Keratinocyte (primary cell): ENCODE measurements around the gene CLEC2D. TPM values are rescaled to one million over a fixed set of nuclear protein-coding genes. Genes with fewer than 3 reads are reported as not detected.

Source experiments
- DNase-seq: peaks from one replicate; pipeline ENCODE4 v3.0.0-alpha.2; 2011; ENCODE audit warnings: low read depth, missing footprints, low spot score
- FAIRE-seq: peaks from 2 replicates; lab custom pipeline; 2011; peaks lifted over from hg19 to GRCh38; lab: Jason Lieb, UNC
- H2AFZ ChIP-seq: 2 replicates; pipeline ENCODE4 v1.6.0; 2012; ENCODE audit warnings: low read length, control low read depth, inconsistent platforms; ENCODE audit not compliant: control insufficient read depth
- H3K27ac ChIP-seq: 2 replicates; pipeline ENCODE4 v1.5.1; 2011; ENCODE audit warnings: low read length; ENCODE audit not compliant: control insufficient read depth, insufficient read depth
- H3K27me3 ChIP-seq: 3 replicates; pipeline ENCODE4 v1.6.0; 2011; ENCODE audit warnings: low read length; ENCODE audit not compliant: control insufficient read depth, insufficient read depth; ENCODE audit errors: extremely low read depth
- H3K36me3 ChIP-seq, 2 experiments: 2 replicates in 1 of 2; 3 replicates in 1 of 2; pipeline ENCODE4 v1.5.1; 2011; ENCODE audit warnings: low read length in 2 of 2, mild to moderate bottlenecking in 1 of 2; ENCODE audit not compliant: control insufficient read depth in 2 of 2, insufficient read depth in 2 of 2; ENCODE audit errors: extremely low read depth in 1 of 2
- H3K4me1 ChIP-seq: 3 replicates; pipeline ENCODE4 v1.5.1; 2011; ENCODE audit warnings: low read length; ENCODE audit not compliant: control insufficient read depth, insufficient read depth; ENCODE audit errors: extremely low read depth
- H3K4me2 ChIP-seq: 3 replicates; pipeline ENCODE4 v1.6.0; 2011; ENCODE audit warnings: low read depth, low read length; ENCODE audit not compliant: control insufficient read depth, insufficient read depth; ENCODE audit errors: extremely low read depth
- H3K4me3 ChIP-seq, 3 experiments: fragments of 200-600 bp in 1 of 3; sonication (generic) in 1 of 3; 2 replicates in 2 of 3; 3 replicates in 1 of 3; pipeline ENCODE4 v1.5.1; 2011 to 2016; ENCODE audit warnings: low read length in 3 of 3, mild to moderate bottlenecking in 3 of 3, control low read depth in 2 of 3, inconsistent platforms in 1 of 3, low read depth in 1 of 3, mixed read lengths in 1 of 3, mixed run types in 1 of 3, moderate library complexity in 1 of 3; ENCODE audit not compliant: control insufficient read depth in 2 of 3, insufficient read depth in 2 of 3; ENCODE audit errors: extremely low read depth in 1 of 3
- H3K79me2 ChIP-seq: 2 replicates; pipeline ENCODE4 v1.6.0; 2012; ENCODE audit warnings: low read length; ENCODE audit not compliant: control insufficient read depth, insufficient read depth
- H3K9ac ChIP-seq: 3 replicates; pipeline ENCODE4 v1.6.0; 2011; ENCODE audit warnings: low read length; ENCODE audit not compliant: control insufficient read depth, insufficient read depth; ENCODE audit errors: extremely low read depth
- H3K9me1 ChIP-seq: 3 replicates; pipeline ENCODE4 v1.6.0; 2011; ENCODE audit warnings: low read length; ENCODE audit not compliant: control insufficient read depth, insufficient read depth; ENCODE audit errors: extremely low read depth
- H3K9me3 ChIP-seq: 2 replicates; pipeline ENCODE4 v1.5.1; 2012; ENCODE audit warnings: low read depth, low read length; ENCODE audit not compliant: control insufficient read depth
- H4K20me1 ChIP-seq: 3 replicates; pipeline ENCODE4 v1.6.0; 2011; ENCODE audit warnings: low read length; ENCODE audit not compliant: control insufficient read depth, insufficient read depth; ENCODE audit errors: extremely low read depth
- CTCF ChIP-seq, 3 experiments: IDR thresholded peaks in 1 of 3; conservative IDR thresholded peaks in 1 of 3; optimal IDR thresholded peaks in 1 of 3; 2 replicates in 2 of 3; 3 replicates in 1 of 3; pipeline versions ENCODE3 to v1.5.1; 2011; ENCODE audit warnings: low read length in 3 of 3, mild to moderate bottlenecking in 3 of 3, moderate library complexity in 2 of 3, control low read depth in 1 of 3, inconsistent platforms in 1 of 3; ENCODE audit not compliant: insufficient read depth in 2 of 3; ENCODE audit errors: extremely low read depth in 1 of 3
- EZH2 ChIP-seq: IDR thresholded peaks from one replicate; pipeline ENCODE4 v1.6.1; 2012; ENCODE audit warnings: inconsistent platforms, mild to moderate bottlenecking, low read length, moderate library complexity
- dilution Hi-C: fragments of 300-500 bp; cut with MboI; formaldehyde crosslinking; loops from one replicate; pipeline ENCODE4 v1.7.0; 2020; ENCODE audit warnings: low sequenced_read_pairs; ENCODE audit not compliant: extremely low pct_ligation_motif_present
- polyA plus RNA-seq, 5 experiments: library from polyadenylated mRNA; depleted of rRNA in 3 of 5; stranded (reverse) in 3 of 5; stranded (forward) in 1 of 5; unstranded in 1 of 5; fragments of >200 nt; gene quantifications; 1 replicate in 1 of 5; 2 replicates in 3 of 5; 3 replicates in 1 of 5; pipeline versions ENCODE4 v1.2.1 to v1.2.3, GENCODE V29; 2011 to 2012; ENCODE audit warnings: missing spikeins in 2 of 5, low read depth in 1 of 5, low replicate concordance in 1 of 5

CLEC2D gene
- polyA plus RNA-seq, 1 donor (not counting 4 experiments of a cell fraction or from before 2014, with no cell fraction given): 2.3 TPM

DNA sequence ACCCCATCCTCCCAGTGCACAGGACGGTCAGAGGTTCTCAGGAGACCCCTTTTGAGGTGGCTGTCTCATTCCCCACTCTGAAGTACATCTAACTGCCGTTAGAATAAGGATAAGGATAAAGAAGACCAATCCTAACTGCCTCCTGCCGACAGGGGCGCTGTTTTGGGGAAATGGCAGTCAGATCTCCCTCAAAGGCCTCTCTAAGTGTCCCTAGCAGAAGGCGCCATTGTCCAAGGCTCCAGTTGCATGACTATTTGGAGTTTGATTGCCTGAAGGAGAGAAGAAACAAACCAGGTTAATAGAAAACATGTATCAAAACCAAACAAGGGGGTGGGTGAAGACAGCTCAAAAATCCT, 32.7 kb upstream of the CLEC2D start:
- no peak for TF ChIP-seq EZH2
- TF ChIP-seq CTCF (optimal IDR thresholded peaks at IDR 0.05 in 1 of 3, IDR thresholded peaks at IDR 0.05 in 1 of 3, conservative IDR thresholded peaks at IDR 0.05 in 1 of 3; ENCODE audit: extremely low read depth in 1 of 3, insufficient read depth in 2 of 3, low read length in 3 of 3): no peak
- FAIRE-seq (no peak), DNase-seq (no peak)
- Histone ChIP-seq H3K4me1 (peaks cover 13% of the 10 kb centered on the region), H3K4me3 (no peak overlapping the region), H4K20me1 (no peaks in the 10 kb centered on the region), H3K27ac (no peak overlapping the region), H3K9ac (no peak overlapping the region), H3K9me3 (no peaks in the 10 kb centered on the region), H3K4me2 (no peak overlapping the region), H3K9me1 (no peaks in the 10 kb centered on the region), H3K36me3 (no peaks in the 10 kb centered on the region), H3K79me2 (no peaks in the 10 kb centered on the region), H2AFZ (no peak overlapping the region), H3K27me3 (no peaks in the 10 kb centered on the region)
- dilution Hi-C loops: no loop called here

DNA sequence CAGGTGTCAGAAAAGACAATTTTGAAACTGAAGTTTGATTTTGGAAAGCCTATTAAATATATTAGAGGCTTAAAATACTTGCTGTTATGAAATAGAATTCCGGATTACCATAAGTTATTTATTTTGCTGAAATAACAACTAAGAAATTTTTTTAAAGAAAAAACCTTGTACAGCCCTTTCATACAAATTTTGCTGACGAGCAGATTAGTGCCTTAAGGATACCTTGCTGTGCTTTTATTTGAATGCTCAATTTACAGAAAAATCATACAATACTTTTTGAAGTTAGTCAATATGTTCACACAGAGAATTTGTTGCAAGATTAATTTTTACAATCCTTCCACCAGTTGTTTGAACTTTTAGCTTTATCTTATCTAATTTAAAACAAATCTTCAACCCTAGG, 29.5 kb upstream of the CLEC2D start:
- no peak for DNase-seq

More for the DNA sequence above, 29.5 kb upstream of the CLEC2D start:
- H2AFZ ChIP-seq: no peak overlapping the region
- no peaks in the 10 kb centered on the region for H3K27me3 ChIP-seq
- peaks cover 12% of the 10 kb centered on the region for H3K4me1 ChIP-seq
- no peak for TF ChIP-seq CTCF (optimal IDR thresholded peaks at IDR 0.05 in 1 of 3, IDR thresholded peaks at IDR 0.05 in 1 of 3, conservative IDR thresholded peaks at IDR 0.05 in 1 of 3; ENCODE audit: extremely low read depth in 1 of 3, insufficient read depth in 2 of 3, low read length in 3 of 3)
- TF ChIP-seq EZH2: no peak
- no peak for FAIRE-seq
- H3K9ac ChIP-seq: no peak overlapping the region
- H3K9me3 ChIP-seq: no peaks in the 10 kb centered on the region
- no peak overlapping the region for H3K27ac ChIP-seq
- no peaks in the 10 kb centered on the region for H3K9me1 ChIP-seq
- no peak overlapping the region for H3K4me2 ChIP-seq
- dilution Hi-C loops: no loop called here
- no peaks in the 10 kb centered on the region for H3K36me3 ChIP-seq
- H4K20me1 ChIP-seq: no peaks in the 10 kb centered on the region
- no peaks in the 10 kb centered on the region for H3K79me2 ChIP-seq
- H3K4me3 ChIP-seq: no peak overlapping the region
